Retina (tissue), 1 donor: ENCODE data around the gene CBLC.
A peak's percentile ranks its signal among the peaks of the same experiment; 100 is the strongest.
"Not testable (repeated sequence)": the region's sequence is repeated elsewhere in the genome, so short reads cannot be mapped to it uniquely, and the experiment has no call there.

Experiments used
- DNase-seq: peaks from one replicate; pipeline ENCODE4 v3.0.0-alpha.2; 2016

Gene CBLC

DNA sequence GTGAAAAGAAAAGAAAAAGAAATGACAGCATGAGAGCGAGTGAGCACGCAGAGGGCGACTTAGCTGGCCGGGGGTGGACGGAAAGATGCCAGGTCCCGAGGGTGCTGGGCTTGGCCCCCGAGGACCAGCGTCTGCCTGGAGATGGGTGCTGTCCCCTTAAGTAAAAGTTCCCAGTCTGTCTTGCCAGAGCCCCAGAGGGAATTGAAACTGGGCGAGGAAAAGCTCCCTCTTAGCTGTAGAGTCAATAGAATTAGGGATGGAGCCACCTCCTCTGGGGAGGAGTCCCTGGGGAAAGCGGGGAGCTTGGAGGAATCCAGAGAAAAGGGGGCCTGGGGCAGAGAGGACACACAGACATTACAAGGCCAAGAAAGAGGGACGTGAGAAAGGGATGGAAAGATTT is 44.5 kb downstream of the CBLC start:
- no peak for DNase-seq

DNA sequence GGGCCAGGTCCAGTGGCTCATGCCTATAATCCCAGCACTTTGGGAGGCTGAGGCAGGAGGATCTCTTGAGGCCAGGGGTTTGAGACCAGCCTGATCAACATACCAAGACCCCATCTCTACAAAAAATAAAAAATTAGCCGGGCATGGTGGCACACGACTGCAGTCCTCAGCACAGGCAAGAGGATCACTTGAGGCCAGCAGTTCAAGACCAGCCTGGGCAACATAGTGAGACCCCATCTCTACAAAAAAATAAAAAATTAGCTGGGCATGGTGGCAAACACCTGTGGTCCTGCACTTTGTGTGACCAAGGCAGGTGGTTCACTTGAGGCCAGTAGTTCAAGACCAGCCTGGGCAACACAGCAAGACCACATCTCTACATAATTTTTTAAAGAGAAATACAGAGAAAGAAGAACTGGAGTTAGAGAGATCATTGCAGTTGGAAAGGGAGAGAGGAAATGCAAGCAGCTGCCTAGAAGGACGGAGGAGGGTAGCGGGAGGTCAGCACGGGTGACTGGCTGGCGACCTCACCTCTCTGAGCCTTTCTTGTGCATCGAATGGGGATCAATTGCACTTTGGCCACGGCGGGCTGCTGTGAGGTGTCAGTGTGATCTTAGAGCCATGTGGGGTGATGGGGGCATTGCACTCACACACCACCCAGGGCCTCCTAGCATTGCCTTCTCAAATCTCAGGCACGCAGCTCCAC is 45.1 kb downstream of the CBLC start:
- no peak for DNase-seq

DNA sequence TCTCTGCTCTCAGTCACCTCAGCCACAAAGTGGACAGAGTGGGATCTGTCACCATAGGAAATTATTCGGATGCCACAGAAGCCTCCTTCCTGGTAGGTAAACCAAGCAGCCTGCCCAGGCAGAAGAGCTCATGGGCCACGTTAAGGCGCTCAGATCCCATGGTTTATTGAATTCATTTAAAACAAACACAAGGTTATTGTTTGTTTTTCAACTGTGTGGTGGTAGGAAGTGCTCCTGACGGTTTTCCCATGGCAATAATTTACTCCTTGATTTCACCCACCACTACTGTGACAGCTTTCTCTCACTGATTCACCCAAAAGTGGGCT is 45.6 kb downstream of the CBLC start:
- DNase-seq, result no peak

DNA sequence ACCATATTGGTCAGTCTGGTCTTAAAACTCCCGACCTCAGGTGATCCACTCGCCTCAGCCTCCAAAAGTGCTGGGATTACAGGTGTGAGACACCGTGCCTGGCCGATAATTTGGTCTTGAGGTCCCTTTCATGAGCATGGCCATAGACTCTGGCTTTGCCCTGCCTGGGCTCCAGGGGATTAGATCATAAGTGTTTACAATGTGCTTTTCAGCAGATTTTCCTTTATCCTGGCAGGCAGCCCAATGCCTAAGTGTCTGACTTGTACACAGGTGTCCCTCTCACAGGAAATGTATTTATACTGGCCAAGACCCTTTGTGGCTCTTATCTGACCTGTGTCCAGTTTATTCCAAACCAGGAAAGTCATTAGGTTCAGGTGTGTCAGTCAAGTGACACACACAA is 47.1 kb downstream of the CBLC start:
- DNase-seq, result no peak

DNA sequence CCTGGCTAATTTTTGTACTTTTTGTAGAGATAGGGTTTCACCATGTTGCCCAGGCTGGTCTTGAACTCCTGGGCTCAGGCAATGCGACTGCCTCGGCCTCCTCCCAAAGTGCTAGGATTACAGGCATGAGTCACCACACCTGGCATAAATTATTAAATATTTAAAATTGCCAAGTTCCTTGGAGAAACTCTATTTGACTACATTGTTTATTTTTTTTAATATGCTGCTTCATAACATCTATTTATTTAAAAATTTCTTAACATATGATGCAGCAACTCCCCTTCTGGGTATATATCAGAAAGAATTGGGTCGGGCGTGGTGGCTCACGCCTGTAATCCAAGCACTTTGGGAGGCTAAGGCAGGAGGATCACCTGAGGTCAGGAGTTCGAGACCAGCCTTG is 55.2 kb downstream of the CBLC start:
- not testable (repeated sequence) for DNase-seq

DNA sequence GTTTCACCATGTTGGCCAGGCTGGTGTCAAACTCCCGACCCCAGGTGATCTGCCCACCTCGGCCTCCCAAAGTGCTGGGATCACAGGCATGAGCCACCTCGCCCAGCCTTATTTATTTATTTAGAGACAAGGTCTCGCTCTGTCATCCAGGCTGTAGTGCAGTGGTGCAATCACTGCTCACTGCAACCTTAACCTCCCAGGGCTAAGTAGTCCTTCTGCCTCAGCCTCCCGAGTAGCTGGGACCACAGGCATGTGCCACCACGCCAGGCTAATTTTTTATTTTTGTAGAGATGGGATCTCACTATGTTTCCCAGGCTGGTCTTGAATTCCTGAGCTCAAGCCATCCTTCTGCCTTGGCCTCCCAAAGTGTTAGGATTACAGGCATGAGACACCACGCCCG is 56.7 kb downstream of the CBLC start:
- not testable (repeated sequence) for DNase-seq

DNA sequence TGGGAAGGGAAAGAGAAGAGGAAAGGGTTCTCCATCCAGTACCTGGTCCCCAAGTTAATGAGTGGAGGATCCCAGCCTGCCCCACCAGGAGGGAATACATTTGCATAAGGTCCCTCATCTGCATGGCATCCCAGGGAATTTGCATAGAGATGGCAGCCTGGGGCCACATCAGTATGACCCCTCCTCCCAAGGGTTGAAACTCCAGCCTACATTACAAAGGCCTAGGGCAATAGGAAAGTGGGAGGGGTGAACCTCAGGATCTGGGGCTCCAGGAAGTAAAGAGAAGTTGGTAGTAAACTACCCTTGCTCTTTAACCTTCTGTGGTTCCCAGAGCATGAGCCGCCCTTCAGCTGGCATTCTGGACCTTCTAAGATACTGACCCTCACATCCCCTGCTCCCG is 61.6 kb downstream of the CBLC start:
- DNase-seq, result no peak

DNA sequence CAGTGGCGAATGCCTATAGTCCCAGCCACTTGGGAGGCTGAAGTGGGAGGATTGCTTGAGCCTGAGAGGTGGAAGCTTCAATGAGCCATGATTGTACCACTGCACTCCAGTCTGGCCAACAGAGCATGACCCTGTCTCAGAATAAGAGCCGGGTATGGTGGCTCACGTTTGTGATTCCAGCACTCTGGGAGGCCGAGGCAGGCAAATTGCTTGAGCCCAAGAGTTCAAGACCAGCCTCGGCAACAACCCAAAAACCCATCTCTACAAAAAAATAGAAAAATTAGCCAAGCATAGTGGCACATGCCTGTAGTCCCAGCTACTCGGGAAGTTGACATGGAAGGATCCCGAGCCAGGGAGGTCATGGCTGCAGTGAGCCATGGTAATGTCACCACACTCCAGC is 63.1 kb downstream of the CBLC start:
- DNase-seq, result no peak

DNA sequence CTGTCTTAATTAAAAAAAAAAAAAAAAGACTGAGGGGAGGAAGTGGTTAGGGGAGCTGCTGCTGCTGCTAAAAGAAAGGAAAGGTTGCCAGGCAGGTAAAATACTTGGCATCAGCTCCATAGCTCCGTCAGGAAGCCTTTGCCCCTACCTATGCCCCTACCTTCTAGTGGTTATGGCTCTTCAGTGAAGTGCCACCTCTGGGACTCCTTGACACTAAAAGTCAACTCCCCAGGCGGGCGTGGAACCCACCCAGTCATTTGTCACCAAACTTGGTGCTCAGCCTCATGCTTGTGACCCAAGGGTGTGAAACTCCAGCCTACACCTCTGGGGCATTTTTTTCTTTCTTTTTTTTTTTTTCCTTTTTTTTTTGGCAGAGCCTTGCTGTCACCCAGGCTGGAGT is 63.5 kb downstream of the CBLC start:
- no peak for DNase-seq

DNA sequence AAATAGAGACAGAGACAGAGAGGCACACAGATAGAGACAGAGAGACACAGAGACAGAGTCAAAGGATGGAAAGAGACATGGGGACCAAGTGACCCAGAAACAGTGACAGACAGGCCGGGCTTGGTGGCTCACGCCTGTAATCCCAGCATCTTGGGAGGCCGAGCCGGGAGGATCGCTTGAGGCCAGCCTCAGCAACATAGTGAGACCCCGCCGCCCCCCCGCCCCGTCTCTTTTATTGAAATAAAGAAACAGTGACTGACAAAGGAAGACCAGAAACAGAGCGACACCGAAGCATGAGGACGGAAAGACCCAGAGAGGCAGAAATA is 67.6 kb downstream of the CBLC start:
- no peak for DNase-seq

DNA sequence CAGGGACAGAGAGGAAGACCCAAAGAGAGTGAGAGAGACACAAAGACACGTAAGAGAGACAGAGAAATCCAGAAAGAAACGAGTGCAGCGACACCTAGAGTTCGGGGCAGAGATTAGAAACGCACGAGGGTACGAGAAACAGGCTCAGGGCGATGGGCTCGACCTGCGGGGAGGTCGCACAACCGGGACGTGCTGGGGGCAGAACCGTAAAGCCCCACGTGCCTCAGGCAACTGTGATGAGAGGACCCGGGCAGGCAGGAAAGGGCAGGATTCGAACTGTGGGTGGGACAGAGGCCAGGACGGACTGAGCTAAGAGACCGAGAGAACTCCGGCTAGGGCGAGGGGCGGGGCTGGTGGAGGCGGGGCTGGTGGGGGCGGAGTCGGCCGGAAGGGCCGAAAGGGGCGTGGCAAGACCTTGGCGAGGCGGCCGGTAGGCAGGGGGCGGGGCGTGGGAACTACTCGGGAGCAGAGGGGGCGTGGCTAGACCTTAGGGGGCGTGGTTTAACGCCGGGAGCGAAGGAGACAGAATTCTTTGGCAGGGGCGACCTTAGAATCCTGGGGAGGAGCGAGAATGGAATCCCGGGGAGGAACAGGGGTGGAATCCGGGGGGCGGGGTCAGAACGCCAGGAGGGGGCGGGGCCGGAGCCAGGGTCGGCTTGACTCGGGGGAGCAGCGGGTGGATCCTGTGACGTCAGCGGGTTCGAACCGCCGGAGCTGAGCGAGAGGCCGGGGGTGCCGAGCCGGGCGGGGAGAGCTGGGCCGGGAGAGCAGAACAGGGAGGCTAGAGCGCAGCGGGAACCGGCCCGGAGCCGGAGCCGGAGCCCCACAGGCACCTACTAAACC is 68.1 kb downstream of the CBLC start, which contains the start of gene NECTIN2:
NECTIN2 (plus strand) TSS at position 686 of the 843 bp plus-strand sequence. CDS start 229 bp downstream, outside the sequence.
- peak; percentile 94 for DNase-seq

DNA sequence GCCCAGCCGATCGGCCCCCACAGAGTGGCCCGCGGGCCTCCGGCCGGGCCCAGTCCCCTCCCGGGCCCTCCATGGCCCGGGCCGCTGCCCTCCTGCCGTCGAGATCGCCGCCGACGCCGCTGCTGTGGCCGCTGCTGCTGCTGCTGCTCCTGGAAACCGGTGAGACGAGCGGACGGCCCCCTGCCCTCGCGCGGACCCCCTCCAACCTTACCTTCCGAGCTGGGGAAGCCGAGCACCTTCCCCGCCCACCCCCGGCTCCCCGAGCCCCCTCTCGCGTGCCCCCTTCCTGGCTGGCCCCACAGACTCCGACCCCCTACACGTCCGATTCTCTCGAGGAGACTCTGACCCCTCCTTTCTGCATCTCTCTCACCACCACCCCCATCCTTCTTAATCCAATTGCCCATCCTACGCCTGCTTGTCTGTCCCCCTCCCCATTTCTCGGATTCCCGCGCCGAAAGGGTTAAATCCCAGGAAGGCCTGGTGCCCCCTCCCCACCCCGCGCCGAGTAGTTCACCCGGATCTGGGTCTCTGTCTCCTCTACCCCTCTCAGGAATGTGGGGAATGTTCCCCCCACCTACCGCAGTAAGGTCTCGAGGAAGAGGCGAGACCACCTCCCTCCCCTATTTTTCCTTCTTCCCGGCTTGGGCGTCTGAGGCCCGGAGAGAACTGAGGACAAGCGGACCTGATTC is 68.9 kb downstream of the CBLC start:
- DNase-seq, result no peak

DNA sequence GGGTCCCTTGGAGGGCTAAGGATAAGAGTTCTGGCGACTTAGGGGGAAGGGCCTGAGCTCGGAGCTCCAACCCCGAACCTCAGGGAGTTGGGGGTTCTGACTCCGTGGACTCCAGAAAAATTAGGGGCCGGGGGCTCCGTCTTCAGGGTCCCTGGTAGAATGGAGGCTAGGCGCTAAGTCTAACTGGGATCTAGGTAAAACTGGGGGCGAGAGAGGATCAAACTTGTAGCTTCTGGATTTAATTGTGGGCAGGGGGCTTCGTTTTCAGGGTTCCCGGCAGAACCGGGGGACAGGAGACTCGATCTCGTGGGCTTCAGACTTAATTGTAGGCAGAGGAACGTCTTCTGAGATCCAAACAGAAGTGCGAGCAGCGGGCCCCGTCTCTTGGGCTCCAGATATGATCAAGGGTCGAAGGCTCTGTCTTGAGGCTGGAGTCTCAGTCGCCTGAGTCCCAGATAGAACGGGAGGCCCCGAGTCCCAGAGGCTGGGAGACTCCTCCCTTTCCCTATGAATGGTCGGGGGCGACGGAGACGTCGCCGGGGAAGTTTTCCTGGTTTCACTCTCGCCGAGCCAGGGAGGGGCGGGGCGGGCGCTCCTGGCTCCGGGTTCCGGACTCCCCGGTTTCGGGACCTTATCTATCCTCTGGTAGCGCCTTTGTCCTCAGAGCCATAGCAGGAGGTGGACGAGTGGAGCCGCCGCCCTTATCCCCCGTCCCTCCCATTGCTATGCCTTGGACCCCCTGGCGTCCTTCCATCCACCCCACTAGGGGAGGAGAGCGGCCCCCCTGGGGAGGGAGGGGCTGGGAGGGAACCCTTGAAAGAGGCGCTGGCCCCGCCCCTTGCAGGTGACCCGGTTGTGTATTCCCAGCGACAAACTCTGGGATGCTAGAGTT is 69.7 kb downstream of the CBLC start:
- DNase-seq, result peak; percentile 75

DNA sequence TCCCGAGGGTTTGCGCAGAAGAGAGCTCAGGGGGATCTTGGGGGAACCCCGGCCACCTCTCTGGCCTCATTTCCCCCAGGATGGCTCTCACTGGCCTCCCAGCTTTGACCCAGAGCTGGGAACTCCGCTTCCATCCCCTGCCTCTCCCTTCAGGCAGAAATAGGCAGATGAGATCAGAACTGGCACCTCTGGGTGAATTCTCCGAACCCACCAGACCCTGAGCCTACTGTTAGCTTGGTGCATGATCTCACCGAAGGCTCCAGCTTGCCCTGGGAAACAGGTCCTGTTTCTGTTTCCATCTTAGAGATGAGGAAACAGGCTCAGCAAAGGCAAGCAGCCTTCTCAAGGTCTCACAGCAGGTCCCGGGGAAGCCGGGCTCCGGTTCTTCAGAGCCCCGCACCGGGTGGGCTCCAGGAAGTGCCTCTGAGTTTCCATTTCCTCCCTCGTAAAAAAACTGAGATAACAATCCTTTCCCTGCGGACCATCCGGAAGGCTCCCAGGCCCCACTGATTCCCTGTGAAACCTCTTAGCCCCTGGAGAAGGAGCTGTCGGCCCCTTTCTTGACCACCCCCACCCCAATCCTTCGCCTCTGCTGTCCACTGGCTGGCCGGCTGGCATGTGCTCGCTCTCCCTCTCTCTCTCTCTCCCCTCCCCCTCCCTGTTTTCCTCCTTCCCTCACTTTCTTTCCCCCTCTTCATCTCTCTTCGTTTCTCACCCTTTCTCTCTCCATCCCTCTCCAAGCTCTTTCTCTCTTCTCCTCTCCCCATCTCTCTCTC is 70.5 kb downstream of the CBLC start:
- peak; percentile 77 for DNase-seq

DNA sequence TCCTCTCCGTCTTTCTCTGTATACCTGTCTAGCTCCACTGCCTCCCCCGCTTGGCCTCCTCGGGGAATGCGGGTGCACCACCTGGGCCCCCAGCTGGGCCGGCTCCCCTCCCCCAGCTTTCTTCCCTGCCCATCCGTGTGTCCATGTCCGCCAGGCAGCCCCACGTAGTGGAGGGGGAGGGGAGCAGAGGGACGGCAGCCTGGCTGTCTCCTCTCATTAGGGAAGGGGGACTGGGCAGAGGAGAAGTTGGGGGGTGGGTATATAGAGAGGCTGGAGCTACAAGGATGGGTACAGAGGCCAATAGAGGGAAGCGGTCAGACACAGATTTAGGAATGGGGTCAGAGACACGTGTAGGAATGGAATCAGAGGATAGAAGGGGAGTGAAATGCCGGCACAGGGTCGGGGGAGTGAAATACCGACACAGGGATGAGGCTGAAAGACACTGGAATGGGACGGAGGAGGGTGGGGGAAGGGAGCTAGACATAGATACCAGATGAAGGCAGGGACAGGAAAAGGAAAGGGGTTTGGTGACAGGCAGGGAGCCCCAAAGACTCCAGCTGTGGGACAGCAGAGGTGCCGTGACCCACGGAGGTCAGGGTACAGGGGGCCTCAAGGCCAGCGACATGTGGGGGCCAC is 71.2 kb downstream of the CBLC start:
- peak; percentile 89 for DNase-seq
